Mucosa of stomach (tissue), 1 donor: ENCODE data around the gene TMEM87A.

Experiments used
- H3K27me3 ChIP-seq: one replicate; pipeline ENCODE4 v1.7.0; 2013; ENCODE audit warnings: mild to moderate bottlenecking, low read length; ENCODE audit not compliant: control insufficient read depth, insufficient read depth
- H3K36me3 ChIP-seq: one replicate; pipeline ENCODE4 v1.7.0; 2013; ENCODE audit warnings: low read length; ENCODE audit not compliant: control insufficient read depth, insufficient read depth
- H3K4me1 ChIP-seq: one replicate; pipeline ENCODE4 v1.7.0; 2013; ENCODE audit warnings: mild to moderate bottlenecking, low read length; ENCODE audit not compliant: control insufficient read depth, insufficient read depth
- H3K4me3 ChIP-seq: one replicate; pipeline ENCODE4 v1.7.0; 2013; ENCODE audit warnings: low read length
- H3K9ac ChIP-seq: one replicate; pipeline ENCODE4 v1.7.0; 2013; ENCODE audit warnings: mild to moderate bottlenecking, low read length, moderate library complexity
- H3K9me3 ChIP-seq: one replicate; pipeline ENCODE4 v1.7.0; 2013; ENCODE audit warnings: mild to moderate bottlenecking, low read length, moderate library complexity; ENCODE audit not compliant: control insufficient read depth
- donor health status: Pancreatic carcinoma.

The TMEM87A gene

DNA sequence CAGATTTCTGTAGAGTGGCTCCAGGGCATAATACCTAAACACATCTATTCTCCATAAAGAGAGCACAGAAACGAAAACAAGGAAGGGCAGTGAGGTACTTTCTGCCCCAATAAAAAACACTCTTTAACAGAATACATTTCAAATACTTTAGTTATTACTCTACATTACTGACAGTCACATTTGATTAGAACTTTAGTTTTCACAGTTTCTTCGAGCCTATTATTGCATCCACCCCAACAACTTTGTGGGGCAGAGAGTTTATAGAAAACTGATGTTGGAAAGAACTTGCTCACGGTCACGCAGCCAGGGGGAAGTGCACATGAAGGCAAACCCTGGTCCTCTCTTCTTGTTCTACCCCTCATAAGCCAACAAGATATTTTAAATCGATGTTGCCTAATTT, 74.1 kb downstream of the TMEM87A start:
- no peaks in the 10 kb centered on the region for H3K27me3 ChIP-seq
- no peaks in the 10 kb centered on the region for H3K36me3 ChIP-seq
- no peaks in the 10 kb centered on the region for H3K9me3 ChIP-seq
- no peaks in the 10 kb centered on the region for H3K4me1 ChIP-seq
- H3K4me3 ChIP-seq = no peak overlapping the region
- H3K9ac ChIP-seq = no peak overlapping the region

DNA sequence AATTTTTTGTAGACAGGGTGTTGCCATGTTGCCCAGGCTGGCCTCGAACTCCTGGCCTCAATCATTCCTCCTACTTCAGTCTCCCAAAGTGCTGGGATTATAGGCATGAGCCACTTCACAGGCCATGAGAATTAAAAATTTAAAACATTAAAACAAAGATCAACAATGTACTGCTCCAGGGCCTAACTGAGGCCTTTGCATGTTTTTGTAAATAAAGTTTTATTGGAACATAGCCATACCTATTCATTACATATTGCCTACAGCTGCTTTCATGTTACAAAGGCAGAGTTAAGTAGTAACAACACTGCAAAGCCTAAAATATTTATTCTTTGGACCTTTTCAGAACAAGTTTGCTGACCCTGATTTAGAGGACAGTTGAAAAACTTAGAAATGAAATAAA, 74.7 kb downstream of the TMEM87A start:
- Histone ChIP-seq H3K4me1 (no peaks in the 10 kb centered on the region), H3K27me3 (no peaks in the 10 kb centered on the region), H3K36me3 (no peaks in the 10 kb centered on the region), H3K4me3 (no peak overlapping the region), H3K9me3 (no peaks in the 10 kb centered on the region), H3K9ac (no peak overlapping the region)

DNA sequence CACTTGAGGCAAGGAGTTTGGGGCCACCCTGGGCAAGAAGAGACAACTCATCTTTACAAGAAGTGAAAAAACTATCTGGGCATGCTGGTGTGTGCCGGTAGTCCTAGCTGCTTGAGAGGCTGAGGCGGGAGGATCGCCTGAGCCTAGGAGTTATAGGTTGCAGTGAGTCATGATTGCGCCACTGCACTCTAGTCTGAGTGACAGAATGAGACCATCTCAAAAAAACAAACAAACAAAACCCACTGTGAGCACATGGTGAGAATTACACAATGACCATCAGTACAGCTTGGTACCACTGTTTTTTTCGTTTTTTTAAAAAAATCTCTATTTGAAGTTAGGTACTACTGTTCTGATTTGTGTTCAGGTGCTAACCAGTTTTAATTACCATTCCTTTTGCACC, 78.7 kb downstream of the TMEM87A start:
- no peak overlapping the region for H3K9ac ChIP-seq
- no peak overlapping the region for H3K4me3 ChIP-seq
- H3K9me3 ChIP-seq = no peaks in the 10 kb centered on the region
- no peaks in the 10 kb centered on the region for H3K36me3 ChIP-seq
- no peaks in the 10 kb centered on the region for H3K4me1 ChIP-seq
- H3K27me3 ChIP-seq = no peaks in the 10 kb centered on the region

DNA sequence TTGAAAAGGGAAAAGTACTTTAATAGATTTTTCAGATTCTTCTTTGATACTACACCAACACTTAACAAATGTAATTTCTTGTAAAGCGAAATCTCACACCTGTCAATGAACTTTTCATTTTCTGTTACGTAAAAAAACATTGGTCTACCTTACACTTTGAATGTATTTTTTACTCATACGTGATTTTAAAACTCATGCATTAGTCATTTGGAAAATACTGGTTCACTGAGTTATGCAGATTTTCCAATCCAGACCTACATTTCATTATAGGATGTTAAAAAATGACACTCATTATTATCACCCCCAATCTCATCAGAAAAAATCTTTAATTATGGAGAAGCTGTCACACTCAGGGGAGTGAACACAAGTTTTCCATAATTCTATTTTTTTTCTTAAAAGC, 79.8 kb downstream of the TMEM87A start:
- Histone ChIP-seq H3K27me3 (no peaks in the 10 kb centered on the region), H3K9me3 (no peaks in the 10 kb centered on the region), H3K4me1 (no peaks in the 10 kb centered on the region), H3K4me3 (no peak overlapping the region), H3K36me3 (no peaks in the 10 kb centered on the region), H3K9ac (no peak overlapping the region)

DNA sequence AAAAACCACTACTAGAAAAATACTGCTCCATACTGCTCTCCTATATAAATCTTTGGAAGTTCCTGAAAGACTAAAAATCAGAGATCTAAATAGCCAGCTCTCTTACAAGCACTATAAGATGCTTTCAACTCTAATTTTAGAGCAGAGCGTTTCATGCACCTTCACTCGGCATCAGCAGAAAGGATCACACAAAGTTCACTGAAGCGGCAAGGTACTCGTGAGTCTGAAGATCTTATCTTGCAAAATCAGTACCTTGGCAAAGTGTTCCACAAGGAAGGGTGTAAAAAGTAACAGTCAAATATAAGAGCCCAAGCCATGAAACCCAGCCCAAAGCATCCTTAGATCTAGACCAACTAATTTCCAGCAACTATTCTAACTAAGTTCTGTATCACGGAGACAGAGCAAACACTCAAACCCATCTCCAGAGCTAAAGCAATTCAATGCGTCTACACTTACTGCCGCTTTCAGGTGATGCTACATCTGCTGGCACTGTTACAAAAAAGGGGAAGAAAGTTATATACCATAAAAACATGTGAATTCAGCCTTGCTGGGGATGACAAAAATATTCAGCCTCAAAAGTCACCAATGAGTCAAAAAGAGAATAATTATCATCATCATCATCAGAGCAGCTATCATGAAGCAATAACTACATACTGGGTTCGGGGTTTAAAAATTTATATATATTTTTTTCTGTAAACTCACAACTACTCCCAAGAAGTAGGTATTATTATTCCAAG, 81.5 kb downstream of the TMEM87A start:
- Histone ChIP-seq H3K27me3 (no peaks in the 10 kb centered on the region), H3K9me3 (no peaks in the 10 kb centered on the region), H3K4me3 (no peak overlapping the region), H3K36me3 (no peaks in the 10 kb centered on the region), H3K4me1 (no peaks in the 10 kb centered on the region), H3K9ac (no peak overlapping the region)

DNA sequence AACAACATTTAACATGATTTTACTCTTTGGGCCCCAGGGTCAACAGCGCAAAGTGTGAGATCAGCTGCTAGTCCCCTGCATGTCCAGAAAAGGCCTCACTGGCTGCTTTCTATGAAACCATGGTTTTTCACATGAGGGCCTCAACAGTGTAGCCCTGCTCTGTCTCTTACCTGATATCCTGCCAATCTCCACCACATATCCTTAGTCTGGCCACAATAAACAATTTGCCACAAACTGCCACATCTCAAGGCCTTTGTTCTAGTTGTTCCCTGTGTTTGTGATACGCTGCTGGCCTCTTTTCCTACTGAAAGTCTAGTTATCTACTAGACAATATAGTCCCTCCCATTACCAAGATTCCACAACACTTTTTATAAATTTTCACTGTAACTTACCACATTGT, 82.9 kb downstream of the TMEM87A start:
- Histone ChIP-seq H3K27me3 (no peaks in the 10 kb centered on the region), H3K9me3 (no peaks in the 10 kb centered on the region), H3K4me3 (no peak overlapping the region), H3K9ac (no peak overlapping the region), H3K36me3 (no peaks in the 10 kb centered on the region), H3K4me1 (no peaks in the 10 kb centered on the region)

DNA sequence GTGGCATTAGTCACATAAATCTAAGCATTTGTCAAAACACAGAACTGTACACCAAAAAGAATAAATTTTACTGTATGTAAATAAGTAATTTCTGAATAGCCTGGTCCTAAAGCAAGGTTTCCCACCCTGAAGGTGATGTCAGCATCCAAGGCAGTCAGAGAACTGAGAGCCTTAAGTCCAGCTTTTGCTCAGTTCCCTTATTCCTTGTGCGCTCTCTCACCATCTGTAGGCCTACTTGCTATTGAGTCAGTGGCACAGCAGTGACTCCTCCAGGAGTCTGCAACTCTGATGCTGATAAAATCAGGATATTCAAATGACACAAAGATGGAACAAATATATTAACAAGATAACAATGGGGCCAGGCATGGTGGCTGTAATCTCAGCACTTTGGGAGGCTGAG, 87.4 kb downstream of the TMEM87A start:
- Histone ChIP-seq H3K27me3 (no peaks in the 10 kb centered on the region), H3K4me1 (no peaks in the 10 kb centered on the region), H3K9ac (no peak overlapping the region), H3K36me3 (no peaks in the 10 kb centered on the region), H3K9me3 (no peaks in the 10 kb centered on the region), H3K4me3 (no peak overlapping the region)

DNA sequence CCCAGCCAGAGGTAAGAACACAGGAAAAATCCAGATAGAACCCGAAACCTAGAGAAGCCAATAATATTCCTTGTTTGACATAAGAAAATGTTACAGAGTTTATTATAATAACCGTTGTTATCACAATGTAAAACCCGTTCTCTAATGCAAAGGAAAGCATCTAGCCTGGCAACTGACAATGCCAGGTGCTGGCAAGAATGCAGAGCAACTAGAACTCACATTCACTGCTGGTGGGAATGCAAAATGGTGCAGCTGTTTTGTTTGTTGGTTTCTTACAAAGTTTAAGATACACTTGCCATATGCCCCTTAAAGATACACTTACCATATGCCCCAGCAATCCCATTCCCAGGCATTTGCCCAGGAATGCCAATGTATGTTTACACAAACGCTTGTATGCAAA, 88.5 kb downstream of the TMEM87A start:
- Histone ChIP-seq H3K9me3 (no peaks in the 10 kb centered on the region), H3K4me1 (no peaks in the 10 kb centered on the region), H3K4me3 (no peak overlapping the region), H3K27me3 (no peaks in the 10 kb centered on the region), H3K9ac (no peak overlapping the region), H3K36me3 (no peaks in the 10 kb centered on the region)

DNA sequence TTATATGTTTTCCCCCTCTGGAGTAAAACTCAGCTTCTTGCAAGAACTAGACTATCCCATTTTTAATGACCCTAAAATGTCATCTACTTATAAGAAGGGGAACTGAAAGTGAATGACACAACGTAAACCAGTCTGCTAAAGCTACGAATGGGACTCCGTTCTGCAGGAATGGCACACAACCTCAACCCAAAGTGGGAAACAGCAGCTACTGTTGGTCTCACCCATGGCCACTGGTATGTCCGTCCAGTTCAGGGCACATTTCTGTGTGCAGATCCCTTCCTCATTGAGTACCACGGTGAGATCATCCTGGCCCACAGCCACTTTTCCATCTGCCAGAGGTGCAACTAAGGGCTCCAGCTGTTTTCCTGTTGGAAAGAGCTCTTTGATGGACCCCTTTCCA, 88.9 kb downstream of the TMEM87A start:
- H3K4me1 ChIP-seq = no peaks in the 10 kb centered on the region
- no peaks in the 10 kb centered on the region for H3K36me3 ChIP-seq
- H3K4me3 ChIP-seq = no peak overlapping the region
- no peaks in the 10 kb centered on the region for H3K9me3 ChIP-seq
- no peaks in the 10 kb centered on the region for H3K27me3 ChIP-seq
- no peak overlapping the region for H3K9ac ChIP-seq

DNA sequence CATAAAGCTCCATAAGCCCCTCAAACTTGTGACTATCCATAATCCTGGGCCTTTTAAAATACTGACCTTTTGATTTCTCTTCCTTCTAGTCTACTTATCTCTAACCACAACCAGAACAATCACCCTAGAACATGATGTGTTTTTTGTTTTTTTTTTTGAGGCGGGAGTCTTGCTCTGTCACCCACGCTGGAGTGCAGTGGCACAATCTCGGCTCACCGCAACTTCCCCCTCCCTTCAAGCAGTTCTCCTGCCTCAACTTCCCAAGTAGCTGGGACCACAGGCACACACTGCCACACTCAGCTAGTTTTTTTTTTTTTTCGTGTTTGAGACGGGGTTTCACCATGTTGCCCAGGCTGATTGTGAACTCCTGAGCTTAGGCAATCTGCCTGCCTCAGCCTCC, 90.3 kb downstream of the TMEM87A start:
- H3K4me3 ChIP-seq = no peak overlapping the region
- H3K36me3 ChIP-seq = no peaks in the 10 kb centered on the region
- no peaks in the 10 kb centered on the region for H3K4me1 ChIP-seq
- no peak overlapping the region for H3K9ac ChIP-seq
- H3K27me3 ChIP-seq = no peaks in the 10 kb centered on the region
- no peaks in the 10 kb centered on the region for H3K9me3 ChIP-seq

DNA sequence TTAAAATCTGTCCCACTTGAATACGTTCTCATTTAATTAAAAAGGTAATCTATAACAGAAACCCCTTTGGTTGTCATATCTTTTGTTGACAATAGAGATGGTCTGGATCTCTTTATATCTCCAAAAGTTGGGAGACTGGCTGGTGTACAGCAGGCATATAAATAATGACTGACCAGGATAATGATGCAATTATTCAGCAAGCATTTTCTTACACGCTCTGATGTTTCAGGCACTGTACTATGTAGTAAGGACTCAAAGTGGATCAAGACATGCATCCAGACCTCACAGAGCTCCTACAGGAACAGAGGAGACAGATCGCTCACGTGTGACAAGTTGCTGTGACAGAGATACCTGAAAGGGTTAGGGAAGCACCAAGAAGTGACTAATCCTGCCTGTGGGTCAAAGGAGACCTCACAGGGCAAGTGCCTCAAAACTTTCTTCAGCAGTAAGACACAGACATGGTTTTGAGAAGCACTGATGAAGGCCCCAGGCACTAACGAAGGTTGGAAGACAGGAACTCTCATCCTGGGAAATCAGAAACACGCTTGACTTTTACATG, 90.8 kb downstream of the TMEM87A start:
- Histone ChIP-seq H3K9me3 (no peaks in the 10 kb centered on the region), H3K27me3 (no peaks in the 10 kb centered on the region), H3K9ac (no peak overlapping the region), H3K4me3 (no peak overlapping the region), H3K36me3 (no peaks in the 10 kb centered on the region), H3K4me1 (no peaks in the 10 kb centered on the region)

DNA sequence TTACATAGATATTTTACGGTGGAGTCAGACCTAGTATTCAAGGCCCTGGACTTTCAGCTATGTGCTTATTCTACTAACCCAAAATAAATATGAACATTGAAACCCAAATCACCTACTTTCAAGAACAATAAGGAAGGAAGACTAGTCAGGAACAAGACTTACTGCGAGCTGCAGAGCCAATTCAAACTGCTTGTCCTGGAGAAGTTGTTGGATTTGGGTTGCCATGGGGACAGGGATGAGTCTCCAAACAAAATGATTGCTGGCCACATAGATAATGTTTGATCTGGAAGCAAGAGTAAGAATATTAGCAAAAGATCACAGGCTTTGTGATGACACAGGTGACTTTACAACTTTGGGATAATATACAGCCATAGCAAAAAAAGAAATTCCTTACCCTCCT, 95.2 kb downstream of the TMEM87A start:
- Histone ChIP-seq H3K9ac (no peak overlapping the region), H3K9me3 (no peaks in the 10 kb centered on the region), H3K4me1 (no peaks in the 10 kb centered on the region), H3K27me3 (no peaks in the 10 kb centered on the region), H3K36me3 (peaks cover 7% of the 10 kb centered on the region), H3K4me3 (no peak overlapping the region)

DNA sequence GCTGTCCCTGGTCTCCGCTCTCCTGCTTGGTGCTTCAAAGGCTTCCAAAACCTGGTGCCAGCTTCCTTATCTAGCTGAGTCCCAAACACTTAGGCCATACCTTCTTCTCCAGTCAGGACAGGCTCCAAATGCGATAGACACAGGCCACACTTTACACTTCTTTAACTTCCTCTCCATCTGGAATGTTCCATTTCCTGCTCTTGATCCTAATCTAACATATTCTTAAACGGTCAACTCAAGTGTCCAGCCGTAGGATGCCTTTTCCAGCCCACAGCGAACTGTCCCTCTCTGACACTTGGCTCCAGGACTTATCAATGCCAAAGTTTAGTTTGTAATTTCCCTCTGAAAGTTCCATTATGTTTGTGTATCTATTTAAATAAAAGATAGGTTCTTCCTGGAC, 97.6 kb downstream of the TMEM87A start:
- H3K36me3 ChIP-seq = peaks cover 17% of the 10 kb centered on the region
- H3K9ac ChIP-seq = no peak overlapping the region
- no peaks in the 10 kb centered on the region for H3K27me3 ChIP-seq
- H3K4me3 ChIP-seq = no peak overlapping the region
- H3K9me3 ChIP-seq = no peaks in the 10 kb centered on the region
- no peaks in the 10 kb centered on the region for H3K4me1 ChIP-seq
